CD4-positive, alpha-beta T cell treated with Interleukin-21 for 1 hour (primary cell): ENCODE results near the gene CCDC183.
"Not testable (repeated sequence)": the region's sequence is repeated elsewhere in the genome, so short reads cannot be mapped to it uniquely, and the experiment has no call there.

Experiments
- DNase-seq: peaks from one replicate; pipeline ENCODE4 v3.0.0-alpha.2; 2020

CCDC183 gene

GRCh38 chr9:136840140-136840876, 44.2 kb downstream of the CCDC183 start:
- no peak for DNase-seq

- no peak for DNase-seq
Measured at GRCh38 chr9:136840877-136841645, 44.9 kb downstream of the CCDC183 start.

GRCh38 chr9:136841646-136842379, 45.7 kb downstream of the CCDC183 start:
- DNase-seq = not testable (repeated sequence)

- DNase-seq = peak; percentile 85
Measured at GRCh38 chr9:136842380-136842948, 46.3 kb downstream of the CCDC183 start, which contains the start of gene AJM1. Gene AJM1 (plus strand): TSS chr9:136842478. CDS start chr9:136844415, 1,937 bp downstream.

- not testable (repeated sequence) for DNase-seq
Measured at GRCh38 chr9:136843159-136843800, 47.1 kb downstream of the CCDC183 start.

GRCh38 chr9:136843801-136844740, 47.9 kb downstream of the CCDC183 start:
- DNase-seq = peak; percentile 65

- DNase-seq = no peak
Measured at GRCh38 chr9:136844761-136845464, 48.8 kb downstream of the CCDC183 start.

GRCh38 chr9:136845465-136846260, 49.5 kb downstream of the CCDC183 start:
- no peak for DNase-seq

- DNase-seq = no peak
Measured at GRCh38 chr9:136846376-136847087, 50.4 kb downstream of the CCDC183 start.

GRCh38 chr9:136847088-136847825, 51.1 kb downstream of the CCDC183 start:
- peak; percentile 21 for DNase-seq

GRCh38 chr9:136847826-136848392, 51.8 kb downstream of the CCDC183 start:
- peak; percentile 75 for DNase-seq

- peak; percentile 36 for DNase-seq
Measured at GRCh38 chr9:136848393-136849037, 52.4 kb downstream of the CCDC183 start.

GRCh38 chr9:136849038-136849959, 53.2 kb downstream of the CCDC183 start, which contains the start of gene PHPT1:
Gene PHPT1 (plus strand): TSS chr9:136849409. CDS start chr9:136849431, 22 bp downstream.
- DNase-seq = peak; percentile 97

- no peak for DNase-seq
Measured at GRCh38 chr9:136849960-136850865, 54.1 kb downstream of the CCDC183 start.
